SU-DHL-6 (cell line): ENCODE results near the gene ATXN7.

Source experiments
- CTCF ChIP-seq: fragments of 200-600 bp; sonication (generic); IDR thresholded peaks from one replicate; pipeline ENCODE4 v1.5.1; 2017; ENCODE audit warnings: antibody characterized with exemption, mild to moderate bottlenecking, low read length, moderate library complexity; ENCODE audit not compliant: insufficient read depth, poor library complexity, severe bottlenecking
- EZH2phosphoT487 ChIP-seq: fragments of 200-600 bp; sonication (generic), shearing (Covaris generic); conservative IDR thresholded peaks from 2 replicates; pipeline ENCODE4 v1.6.1; 2018; ENCODE audit warnings: mild to moderate bottlenecking, antibody characterized with exemption, low read length, moderate library complexity, mixed read lengths

- TF ChIP-seq CTCF (peak; percentile 70), EZH2phosphoT487 (no peak)
Measured at GRCh38 chr3:63818282-63819150, 45.2 kb upstream of the ATXN7 start.
